SU-DHL-6 (cell line): ENCODE results near the gene SH3PXD2B.
"Not testable (repeated sequence)": the region's sequence is repeated elsewhere in the genome, so short reads cannot be mapped to it uniquely, and the experiment has no call there.

Source experiments
- H2AFZ ChIP-seq: fragments of 200-600 bp; sonication (generic); 2 replicates; pipeline ENCODE4 v1.6.1; 2014; ENCODE audit warnings: low read depth, mild to moderate bottlenecking, moderate library complexity, mixed read lengths, antibody characterized with exemption, low read length; ENCODE audit not compliant: severe bottlenecking
- H3F3A ChIP-seq: fragments of 200-600 bp; shearing (Covaris generic); 2 replicates; pipeline ENCODE4 v1.6.0; 2016; ENCODE audit warnings: antibody characterized with exemption, mild to moderate bottlenecking; ENCODE audit not compliant: insufficient read depth
- H3K27ac ChIP-seq: fragments of 200-600 bp; sonication (generic); 2 replicates; pipeline ENCODE4 v1.5.1; 2016; ENCODE audit warnings: low read depth, mild to moderate bottlenecking, low read length, moderate library complexity, mixed read lengths
- H3K27me3 ChIP-seq: fragments of 200-600 bp; sonication (generic), shearing (Covaris generic); 2 replicates; pipeline ENCODE4 v1.6.0; 2014; ENCODE audit warnings: mild to moderate bottlenecking, low read length
- H3K36me3 ChIP-seq: fragments of 200-600 bp; sonication (generic); 2 replicates; pipeline ENCODE4 v1.6.1; 2014; ENCODE audit warnings: mild to moderate bottlenecking, low read length, mixed read lengths
- H3K4me2 ChIP-seq: fragments of 300-600, 200-600 bp; shearing (Covaris generic), sonication (generic); 2 replicates; pipeline ENCODE4 v1.6.0; 2014; ENCODE audit warnings: low read length, low read depth, mild to moderate bottlenecking; ENCODE audit not compliant: poor library complexity, severe bottlenecking
- H3K4me3 ChIP-seq: fragments of 200-600 bp; sonication (generic); 2 replicates; pipeline ENCODE4 v1.5.1; 2014; ENCODE audit warnings: antibody characterized with exemption, low read length, mild to moderate bottlenecking, mixed read lengths; ENCODE audit not compliant: insufficient read depth, poor library complexity, severe bottlenecking
- H3K79me2 ChIP-seq: fragments of 200-600 bp; sonication (generic); 2 replicates; pipeline ENCODE4 v1.6.1; 2014; ENCODE audit warnings: mild to moderate bottlenecking, low read length, moderate library complexity; ENCODE audit not compliant: insufficient read depth
- H3K9ac ChIP-seq: fragments of 200-600 bp; sonication (generic); 2 replicates; pipeline ENCODE4 v1.7.0; 2014; ENCODE audit warnings: mild to moderate bottlenecking, low read length
- H3K9me2 ChIP-seq: fragments of 200-600 bp; sonication (generic); replicated peaks from 2 replicates; pipeline ENCODE4 v1.6.1; 2014; ENCODE audit warnings: low read length; ENCODE audit not compliant: insufficient read depth
- H3K9me3 ChIP-seq: fragments of 200-600 bp; sonication (generic); 2 replicates; pipeline ENCODE4 v1.6.1; 2014; ENCODE audit warnings: low read length, mixed read lengths; ENCODE audit not compliant: insufficient read depth
- H4K20me1 ChIP-seq: fragments of 200-600 bp; sonication (generic); 2 replicates; pipeline ENCODE4 v1.6.1; 2014; ENCODE audit warnings: low read depth, mild to moderate bottlenecking, antibody characterized with exemption, low read length, moderate library complexity, mixed read lengths
- EZH2phosphoT487 ChIP-seq: fragments of 200-600 bp; sonication (generic), shearing (Covaris generic); conservative IDR thresholded peaks from 2 replicates; pipeline ENCODE4 v1.6.1; 2018; ENCODE audit warnings: mild to moderate bottlenecking, antibody characterized with exemption, low read length, moderate library complexity, mixed read lengths
- TF ChIP-seq, protein P1 (sequence below): fragments of 200-600 bp; sonication (generic); IDR thresholded peaks from one replicate; pipeline ENCODE4 v1.5.1; 2017; ENCODE audit warnings: antibody characterized with exemption, mild to moderate bottlenecking, low read length, moderate library complexity; ENCODE audit not compliant: insufficient read depth, poor library complexity, severe bottlenecking

Gene SH3PXD2B

DNA sequence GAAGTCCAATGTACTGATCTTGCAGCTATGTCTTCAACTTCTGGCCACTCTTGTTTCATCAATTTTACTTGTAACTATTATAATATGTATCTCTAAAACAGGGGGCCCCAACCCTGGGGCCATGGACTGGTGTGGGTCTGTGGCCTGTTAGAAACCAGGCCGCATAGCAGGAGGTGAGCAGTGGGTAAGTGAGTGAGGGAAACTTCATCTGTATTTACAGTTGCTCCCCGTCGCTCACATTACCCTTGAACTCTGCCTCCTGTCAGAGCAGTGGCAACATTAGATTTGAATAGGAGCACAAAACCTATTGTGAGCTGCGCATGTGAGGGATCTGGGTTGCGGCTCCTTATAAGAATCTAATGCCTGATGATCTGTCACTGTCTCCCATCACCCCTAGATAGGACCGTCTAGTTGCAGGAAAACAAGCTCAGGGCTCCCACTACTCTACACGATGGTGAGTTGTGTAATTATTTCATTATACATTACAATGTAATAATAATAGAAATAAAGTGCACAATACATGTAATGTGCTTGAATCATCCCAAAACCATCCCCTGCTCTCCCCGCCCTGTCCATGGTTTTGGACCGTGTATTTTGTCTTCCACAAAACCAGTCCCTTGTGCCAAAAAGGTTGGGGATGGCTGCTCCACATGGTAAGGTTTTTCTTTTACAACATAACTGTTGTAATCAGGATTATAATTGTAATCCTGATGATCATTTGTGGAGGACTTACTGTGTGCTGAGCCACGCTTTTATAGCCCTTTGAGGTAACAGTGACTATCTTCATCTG lies 26.9 kb upstream of the SH3PXD2B start:
- Histone ChIP-seq H3K9ac (no peak overlapping the region), H3K79me2 (no peaks in the 10 kb centered on the region), H3K9me2 (no peaks in the 10 kb centered on the region), H3K4me2 (no peak overlapping the region), H3K4me3 (no peak overlapping the region), H3K27me3 (no peaks in the 10 kb centered on the region), H3K9me3 (no peaks in the 10 kb centered on the region), H2AFZ (no peak overlapping the region), H4K20me1 (no peaks in the 10 kb centered on the region), H3K36me3 (no peaks in the 10 kb centered on the region), H3K27ac (no peak overlapping the region), H3F3A (no peaks in the 10 kb centered on the region)
- TF ChIP-seq, protein P1, sequence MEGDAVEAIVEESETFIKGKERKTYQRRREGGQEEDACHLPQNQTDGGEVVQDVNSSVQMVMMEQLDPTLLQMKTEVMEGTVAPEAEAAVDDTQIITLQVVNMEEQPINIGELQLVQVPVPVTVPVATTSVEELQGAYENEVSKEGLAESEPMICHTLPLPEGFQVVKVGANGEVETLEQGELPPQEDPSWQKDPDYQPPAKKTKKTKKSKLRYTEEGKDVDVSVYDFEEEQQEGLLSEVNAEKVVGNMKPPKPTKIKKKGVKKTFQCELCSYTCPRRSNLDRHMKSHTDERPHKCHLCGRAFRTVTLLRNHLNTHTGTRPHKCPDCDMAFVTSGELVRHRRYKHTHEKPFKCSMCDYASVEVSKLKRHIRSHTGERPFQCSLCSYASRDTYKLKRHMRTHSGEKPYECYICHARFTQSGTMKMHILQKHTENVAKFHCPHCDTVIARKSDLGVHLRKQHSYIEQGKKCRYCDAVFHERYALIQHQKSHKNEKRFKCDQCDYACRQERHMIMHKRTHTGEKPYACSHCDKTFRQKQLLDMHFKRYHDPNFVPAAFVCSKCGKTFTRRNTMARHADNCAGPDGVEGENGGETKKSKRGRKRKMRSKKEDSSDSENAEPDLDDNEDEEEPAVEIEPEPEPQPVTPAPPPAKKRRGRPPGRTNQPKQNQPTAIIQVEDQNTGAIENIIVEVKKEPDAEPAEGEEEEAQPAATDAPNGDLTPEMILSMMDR: no peak
- no peak for TF ChIP-seq EZH2phosphoT487

DNA sequence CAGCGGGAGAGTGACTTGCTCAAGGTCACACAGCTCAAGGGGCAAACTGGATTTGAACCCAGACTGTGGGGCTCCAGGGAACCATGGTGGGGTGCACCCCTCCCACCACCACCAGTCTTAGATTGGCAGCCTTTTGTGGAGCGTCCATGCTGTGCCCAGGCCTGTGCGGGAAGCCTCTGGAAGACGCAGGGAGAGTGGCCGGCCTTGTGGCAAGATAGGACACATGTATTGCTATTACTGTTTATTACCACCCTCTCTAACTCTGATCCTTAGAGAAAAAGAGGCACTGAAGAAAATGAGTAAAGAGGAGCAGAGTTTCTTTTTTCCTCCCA lies 25.4 kb upstream of the SH3PXD2B start:
- Histone ChIP-seq H3K9ac (no peak overlapping the region), H3K9me3 (no peaks in the 10 kb centered on the region), H3K27me3 (no peaks in the 10 kb centered on the region), H3F3A (no peaks in the 10 kb centered on the region), H3K79me2 (no peaks in the 10 kb centered on the region), H3K4me2 (no peak overlapping the region), H2AFZ (no peak overlapping the region), H3K4me3 (no peak overlapping the region), H3K9me2 (no peaks in the 10 kb centered on the region), H4K20me1 (no peaks in the 10 kb centered on the region), H3K27ac (no peak overlapping the region), H3K36me3 (no peaks in the 10 kb centered on the region)
- TF ChIP-seq, protein P1: no peak
- TF ChIP-seq EZH2phosphoT487: no peak

DNA sequence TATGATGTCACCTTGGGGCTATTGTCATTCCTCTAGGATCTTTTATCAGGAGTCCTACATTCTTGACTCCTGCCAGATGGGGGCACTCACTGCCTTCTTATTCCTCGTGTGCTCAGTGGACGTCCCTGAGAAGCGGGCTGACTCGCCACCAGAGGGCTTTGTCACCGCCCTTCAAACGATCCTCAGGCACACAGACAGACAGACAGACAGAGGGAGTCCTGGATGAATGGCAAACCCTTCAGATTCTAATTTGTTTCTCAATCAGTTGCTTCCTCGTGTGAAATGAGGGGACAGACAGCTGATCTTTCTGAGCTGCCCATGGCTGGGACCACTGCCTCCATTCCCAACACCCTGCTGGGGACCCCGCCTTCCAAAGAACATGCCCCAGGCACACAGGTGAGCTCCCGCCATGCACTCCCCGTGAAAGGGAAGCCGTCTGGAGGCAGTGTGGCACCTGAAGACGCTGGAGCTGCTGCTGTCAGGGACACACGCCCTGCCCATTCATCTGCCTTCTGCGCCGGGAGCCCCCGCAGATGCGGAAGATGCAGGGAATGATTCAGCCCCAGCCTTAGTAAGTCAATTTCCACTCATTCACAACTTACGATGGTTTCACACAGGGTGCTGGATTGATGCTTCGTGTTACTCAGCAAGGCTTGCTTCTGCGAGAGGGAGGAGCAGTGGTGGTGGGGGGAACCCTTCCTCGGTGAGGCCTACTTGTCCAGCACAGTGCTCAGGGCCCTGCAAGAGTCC lies 24.9 kb upstream of the SH3PXD2B start:
- H3K27me3 ChIP-seq: no peaks in the 10 kb centered on the region
- no peaks in the 10 kb centered on the region for H3K79me2 ChIP-seq
- H3K27ac ChIP-seq: no peak overlapping the region
- H3K9me2 ChIP-seq: no peaks in the 10 kb centered on the region
- no peak overlapping the region for H2AFZ ChIP-seq
- no peaks in the 10 kb centered on the region for H3F3A ChIP-seq
- no peak for TF ChIP-seq EZH2phosphoT487
- TF ChIP-seq, protein P1: peak; percentile 72
- no peak overlapping the region for H3K4me3 ChIP-seq
- no peaks in the 10 kb centered on the region for H4K20me1 ChIP-seq
- H3K9ac ChIP-seq: no peak overlapping the region
- no peaks in the 10 kb centered on the region for H3K36me3 ChIP-seq
- H3K9me3 ChIP-seq: no peaks in the 10 kb centered on the region
- no peak overlapping the region for H3K4me2 ChIP-seq

DNA sequence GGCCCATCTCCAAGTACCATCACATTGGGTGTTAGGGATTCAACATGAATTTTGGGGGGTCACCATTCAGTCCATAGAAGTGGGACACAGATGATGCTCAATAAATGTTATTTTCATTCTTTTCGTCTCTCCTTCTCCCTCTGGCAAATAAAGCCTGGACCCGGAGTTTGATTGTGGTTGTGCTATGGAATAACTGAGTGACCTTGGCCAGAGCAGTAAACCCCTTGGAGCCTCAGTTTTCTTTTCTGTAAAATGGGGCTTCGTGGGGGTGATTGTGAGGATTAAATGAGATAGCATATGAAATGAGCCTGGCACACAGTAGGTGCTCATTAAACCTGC lies 24.3 kb upstream of the SH3PXD2B start:
- not testable (repeated sequence) for H3K9me3 ChIP-seq, H2AFZ ChIP-seq, H4K20me1 ChIP-seq, H3K27me3 ChIP-seq, H3K4me2 ChIP-seq, H3K36me3 ChIP-seq, H3K9ac ChIP-seq, H3K4me3 ChIP-seq, H3F3A ChIP-seq, H3K9me2 ChIP-seq, H3K79me2 ChIP-seq, H3K27ac ChIP-seq
